ENCODE measurements around the gene CYP4F11. TPM values are rescaled to one million over a fixed set of nuclear protein-coding genes. Genes with fewer than 3 reads are reported as not detected.

Gene CYP4F11
- total and polyA plus RNA-seq, 2 of the 4 experiments (the other 2 are of a cell fraction) = not detected

DNA sequence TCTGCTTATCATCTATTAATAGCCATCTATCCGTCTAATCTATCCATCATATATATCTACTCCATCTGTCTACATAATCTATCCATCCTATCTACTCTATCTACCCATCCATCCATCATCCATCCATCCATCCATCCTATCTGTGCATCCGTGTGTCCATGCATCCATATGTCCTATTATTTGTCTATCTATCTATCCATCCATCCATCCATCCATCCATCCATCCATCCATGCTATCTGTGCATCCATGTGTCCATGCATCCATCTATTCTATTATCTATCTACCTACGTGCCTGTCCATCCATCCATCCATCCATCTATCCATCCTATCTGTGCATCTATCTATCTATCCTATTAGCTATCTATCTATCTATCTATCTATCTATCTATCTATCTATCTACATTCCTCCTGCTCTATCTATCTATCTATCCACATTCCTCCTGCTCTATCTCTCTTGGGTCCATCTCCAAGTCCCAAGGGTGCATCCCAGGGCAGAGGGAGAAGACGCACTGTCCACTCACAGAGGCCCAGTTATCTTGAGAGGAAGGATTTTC, 38.4 kb downstream of the CYP4F11 start:
- Histone ChIP-seq H2BK15ac (ENCODE audit: low read depth, low read length) (no peak overlapping the region), H3K4ac (ENCODE audit: low read depth, low read length) (no peak overlapping the region), H3K23ac (ENCODE audit: low read depth, low read length) (no peak overlapping the region), H4K5ac (ENCODE audit: low read depth, low read length) (no peak overlapping the region), H4K91ac (ENCODE audit: insufficient read depth, low read depth, low read length) (no peak overlapping the region), H3K4me3 (ENCODE audit: insufficient read depth, low read depth, low read length) (no peak overlapping the region), H2BK20ac (ENCODE audit: low read depth, low read length) (no peak overlapping the region), H3K9me3 (ENCODE audit: control insufficient read depth, insufficient read depth, low read length) (peaks cover 30% of the 10 kb centered on the region; the same call in 1 of the 2 replicates), H3K9me1 (ENCODE audit: insufficient read depth, low read length) (no peaks in the 10 kb centered on the region), H2AK9ac (replicated peaks; ENCODE audit: low read depth, low read length, poor library complexity) (no peak overlapping the region), H2BK5ac (ENCODE audit: low read depth, low read length, poor library complexity, severe bottlenecking) (no peak overlapping the region), H2AFZ (replicated peaks; ENCODE audit: low read length, poor library complexity) (no peak overlapping the region), H2BK120ac (ENCODE audit: low read depth, low read length) (no peak overlapping the region), H3K9ac (ENCODE audit: low read depth, low read length) (no peak overlapping the region), H3K4me2 (ENCODE audit: low read depth, low read length) (no peak overlapping the region), H3K4me1 (ENCODE audit: control insufficient read depth, insufficient read depth, low read length) (no peaks in the 10 kb centered on the region), H2AK5ac (ENCODE audit: low read depth, low read length) (no peak overlapping the region), H3K27me3 (ENCODE audit: control insufficient read depth, insufficient read depth, low read length) (no peaks in the 10 kb centered on the region), H3K36me3 (ENCODE audit: control insufficient read depth, insufficient read depth, low read length) (no peaks in the 10 kb centered on the region), H3K56ac (ENCODE audit: extremely low read depth, insufficient read depth, low read length) (no peak overlapping the region), H3K14ac (replicated peaks; ENCODE audit: low read depth, low read length) (no peak overlapping the region), H4K8ac (ENCODE audit: low read depth in 2 of 2, low read length in 2 of 2) (no peak overlapping the region), H3K27ac (ENCODE audit: insufficient read depth, low read length) (no peak overlapping the region), H4K20me1 (ENCODE audit: insufficient read depth, low read length) (no peaks in the 10 kb centered on the region), H3K79me1 (ENCODE audit: low read depth in 1 of 2, low read length in 2 of 2) (no peaks in the 10 kb centered on the region), H3K18ac (ENCODE audit: low read depth, low read length) (no peak overlapping the region)
- DNase-seq = no peak
- ChIA-PET CTCF (no interaction called here), POLR2A (ENCODE audit: unreplicated experiment) (no interaction called here)
- TF ChIP-seq MAFK (IDR thresholded peaks at IDR 0.05; ENCODE audit: low read depth, low read length) = no peak
- TF ChIP-seq, protein P1, sequence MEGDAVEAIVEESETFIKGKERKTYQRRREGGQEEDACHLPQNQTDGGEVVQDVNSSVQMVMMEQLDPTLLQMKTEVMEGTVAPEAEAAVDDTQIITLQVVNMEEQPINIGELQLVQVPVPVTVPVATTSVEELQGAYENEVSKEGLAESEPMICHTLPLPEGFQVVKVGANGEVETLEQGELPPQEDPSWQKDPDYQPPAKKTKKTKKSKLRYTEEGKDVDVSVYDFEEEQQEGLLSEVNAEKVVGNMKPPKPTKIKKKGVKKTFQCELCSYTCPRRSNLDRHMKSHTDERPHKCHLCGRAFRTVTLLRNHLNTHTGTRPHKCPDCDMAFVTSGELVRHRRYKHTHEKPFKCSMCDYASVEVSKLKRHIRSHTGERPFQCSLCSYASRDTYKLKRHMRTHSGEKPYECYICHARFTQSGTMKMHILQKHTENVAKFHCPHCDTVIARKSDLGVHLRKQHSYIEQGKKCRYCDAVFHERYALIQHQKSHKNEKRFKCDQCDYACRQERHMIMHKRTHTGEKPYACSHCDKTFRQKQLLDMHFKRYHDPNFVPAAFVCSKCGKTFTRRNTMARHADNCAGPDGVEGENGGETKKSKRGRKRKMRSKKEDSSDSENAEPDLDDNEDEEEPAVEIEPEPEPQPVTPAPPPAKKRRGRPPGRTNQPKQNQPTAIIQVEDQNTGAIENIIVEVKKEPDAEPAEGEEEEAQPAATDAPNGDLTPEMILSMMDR (conservative IDR thresholded peaks at IDR 0.05; ENCODE audit: low read depth, low read length) = no peak
- TF ChIP-seq MXI1 (IDR thresholded peaks at IDR 0.05; ENCODE audit: borderline replicate concordance, low read depth, low read length) = no peak
- no peak for TF ChIP-seq CHD1 (IDR thresholded peaks at IDR 0.05; ENCODE audit: low read depth, low read length)
- TF ChIP-seq CEBPB (IDR thresholded peaks at IDR 0.05; ENCODE audit: low read depth, low read length) = no peak
- TF ChIP-seq RCOR1 (IDR thresholded peaks at IDR 0.05; ENCODE audit: insufficient replicate concordance, low read length) = no peak
- TF ChIP-seq, protein P2, sequence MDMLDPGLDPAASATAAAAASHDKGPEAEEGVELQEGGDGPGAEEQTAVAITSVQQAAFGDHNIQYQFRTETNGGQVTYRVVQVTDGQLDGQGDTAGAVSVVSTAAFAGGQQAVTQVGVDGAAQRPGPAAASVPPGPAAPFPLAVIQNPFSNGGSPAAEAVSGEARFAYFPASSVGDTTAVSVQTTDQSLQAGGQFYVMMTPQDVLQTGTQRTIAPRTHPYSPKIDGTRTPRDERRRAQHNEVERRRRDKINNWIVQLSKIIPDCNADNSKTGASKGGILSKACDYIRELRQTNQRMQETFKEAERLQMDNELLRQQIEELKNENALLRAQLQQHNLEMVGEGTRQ (IDR thresholded peaks at IDR 0.05; ENCODE audit: low read depth, low read length) = no peak
- no peak for TF ChIP-seq POLR2A (IDR thresholded peaks at IDR 0.05; ENCODE audit: low read depth, low read length)
- no peak for TF ChIP-seq NFE2L2 (IDR thresholded peaks at IDR 0.05; ENCODE audit: low read depth, low read length)
- TF ChIP-seq RFX5 (IDR thresholded peaks at IDR 0.05; ENCODE audit: low read depth, low read length) = no peak
- TF ChIP-seq FOS (IDR thresholded peaks at IDR 0.05; ENCODE audit: low read depth, low read length) = no peak
- no peak for TF ChIP-seq RAD21 (IDR thresholded peaks at IDR 0.05; ENCODE audit: low read length)
- in situ Hi-C loops (cut with MboI; ENCODE audit: low sequenced_read_pairs) = no loop called here
- 30% methylated on average over 2 of the region's 4 CpGs; no CpG with 5 or more reads in 1 of the 2 experiments for WGBS, 2 experiments (ENCODE audit: extremely low coverage in 2 of 2, insufficient read length in 1 of 2)
- dilution Hi-C loops (cut with HindIII; ENCODE audit: low sequenced_read_pairs, unreplicated experiment) = no loop called here
- ATAC-seq (ENCODE audit: low read depth) = no peak
- no TSS peak for BruUV-seq (replicated peaks)
- intact Hi-C loops (cut with micrococcal nuclease) = no loop called here

All from IMR-90 (cell line).